ENCODE results near the gene CFAP53.

Gene CFAP53

DNA sequence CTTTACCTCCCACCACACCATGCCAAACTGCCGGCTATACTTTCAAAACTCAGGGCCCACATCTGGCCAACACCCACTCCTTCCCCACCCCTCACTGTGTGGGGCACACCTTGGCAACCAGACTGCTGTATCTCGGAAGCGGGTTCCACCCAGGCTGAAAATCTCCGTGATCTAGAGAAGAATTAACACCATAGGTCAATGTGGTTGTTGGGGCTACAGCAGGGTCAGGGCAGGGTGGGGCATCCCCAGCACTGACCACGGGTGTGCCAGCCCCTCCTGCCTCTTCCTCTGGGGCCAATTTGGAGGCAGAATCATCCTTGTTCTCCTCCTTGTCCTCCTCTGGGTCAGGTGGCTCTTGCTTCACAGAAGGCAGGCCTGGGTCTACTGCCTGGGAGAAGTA, 6.3 kb upstream of the CFAP53 start:
- Histone ChIP-seq H3K36me3 (ENCODE audit: control insufficient read depth in 1 of 2, insufficient read depth in 2 of 2, low read depth in 1 of 2, low read length in 2 of 2) (peaks cover 76 to 87% of the 10 kb centered on the region in 2 experiments), H3K4me2 (ENCODE audit: low read length, poor library complexity, severe bottlenecking) (no peak overlapping the region), H3K27me3 (ENCODE audit: control insufficient read depth in 1 of 2, insufficient read depth in 1 of 2, low read length in 2 of 2) (no peaks in the 10 kb centered on the region), H4K8ac (ENCODE audit: low read length) (no peak overlapping the region), H2BK12ac (ENCODE audit: low read length in 2 of 2) (no peak overlapping the region), H2AFZ (ENCODE audit: low read depth, low read length) (no peak overlapping the region), H3K18ac (ENCODE audit: low read depth in 1 of 2, low read length in 2 of 2) (no peak overlapping the region), H2BK15ac (ENCODE audit: low read depth, poor library complexity, severe bottlenecking) (no peak overlapping the region), H3K9me3 (ENCODE audit: control insufficient read depth, low read length) (no peaks in the 10 kb centered on the region), H2BK5ac (ENCODE audit: low read depth, low read length, poor library complexity, severe bottlenecking) (no peak overlapping the region), H3K23ac (ENCODE audit: low read length in 2 of 2) (no peak overlapping the region), H3K4ac (ENCODE audit: low read depth in 1 of 2, low read length in 2 of 2) (no peak overlapping the region), H3K4me3 (ENCODE audit: insufficient read depth in 1 of 2, low read depth in 1 of 2, low read length in 2 of 2) (no peak overlapping the region), H3K27ac (ENCODE audit: low read length, poor library complexity, severe bottlenecking) (no peak overlapping the region), H3K4me1 (ENCODE audit: control insufficient read depth, insufficient read depth, low read depth, low read length) (no peaks in the 10 kb centered on the region), H2BK120ac (ENCODE audit: low read depth, low read length) (no peak overlapping the region), H3K79me1 (replicated peaks; ENCODE audit: low read length, poor library complexity, severe bottlenecking) (peaks cover 64% of the 10 kb centered on the region), H3K14ac (ENCODE audit: low read length in 2 of 2) (no peak overlapping the region), H3K9ac (ENCODE audit: low read length) (no peak overlapping the region), H4K91ac (ENCODE audit: low read length) (no peak overlapping the region), H2AK5ac (ENCODE audit: low read length, severe bottlenecking) (no peak overlapping the region)
- no peak for DNase-seq
- WGBS, result 96% methylated on average over 5 of the region's 5 CpGs

DNA sequence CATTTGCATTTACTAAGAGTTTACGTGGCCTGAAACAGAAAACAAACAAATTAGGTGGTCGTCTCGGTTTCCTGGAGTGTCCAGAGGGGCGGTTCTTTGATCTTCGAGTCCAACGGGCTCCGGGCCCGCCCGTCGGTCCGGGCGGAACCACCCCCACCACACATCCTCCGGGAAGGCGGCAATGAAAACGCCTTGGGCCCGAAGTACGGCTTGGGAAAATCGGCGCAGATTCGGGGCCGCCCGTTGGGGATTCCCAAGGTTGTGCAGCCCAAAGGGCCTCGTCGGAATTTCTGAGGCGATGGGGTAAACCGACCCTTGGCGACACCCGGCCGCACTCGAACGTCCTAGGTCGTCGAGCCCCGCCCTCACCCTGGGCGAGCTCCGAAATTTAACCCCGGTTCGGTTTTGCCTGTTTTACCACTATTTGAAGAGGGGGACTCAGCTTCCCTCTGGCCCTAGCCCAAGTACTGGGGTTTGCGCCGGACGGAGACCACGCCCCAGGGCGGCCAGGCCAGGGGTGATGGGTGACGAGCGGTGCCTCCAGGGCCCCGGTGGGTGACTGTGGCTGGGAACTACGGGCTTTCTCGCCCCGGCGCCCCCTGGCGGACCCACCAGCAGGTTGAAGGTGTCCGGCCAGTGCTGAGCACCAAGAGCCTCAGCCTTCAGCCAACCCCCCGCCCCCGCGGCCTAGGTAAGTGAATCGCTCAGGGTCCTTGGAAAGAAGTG, 1.9 kb upstream of the CFAP53 start:
- WGBS, result 50% methylated on average over 56 of the region's 56 CpGs
- Histone ChIP-seq H2AFZ (ENCODE audit: low read depth, low read length) (no peak overlapping the region), H3K27ac (ENCODE audit: low read length, poor library complexity, severe bottlenecking) (no peak overlapping the region)

GRCh38 chr18:50262977-50263376, 3.3 kb downstream of the CFAP53 start:
- Histone ChIP-seq H3K79me1 (replicated peaks; ENCODE audit: low read length, poor library complexity, severe bottlenecking) (no peaks in the 10 kb centered on the region), H3K9me3 (ENCODE audit: control insufficient read depth, low read length) (no peaks in the 10 kb centered on the region), H4K91ac (ENCODE audit: low read length) (no peak overlapping the region), H3K18ac (ENCODE audit: low read depth in 1 of 2, low read length in 2 of 2) (no peak overlapping the region), H3K9ac (ENCODE audit: low read length) (no peak overlapping the region), H3K4ac (ENCODE audit: low read depth in 1 of 2, low read length in 2 of 2) (no peak overlapping the region), H3K27me3 (ENCODE audit: control insufficient read depth in 1 of 2, insufficient read depth in 1 of 2, low read length in 2 of 2) (no peaks in the 10 kb centered on the region), H2BK120ac (ENCODE audit: low read depth, low read length) (no peak overlapping the region), H3K23ac (ENCODE audit: low read length in 2 of 2) (no peak overlapping the region), H4K8ac (ENCODE audit: low read length) (no peak overlapping the region), H3K4me2 (ENCODE audit: low read length, poor library complexity, severe bottlenecking) (no peak overlapping the region), H3K4me3 (ENCODE audit: insufficient read depth in 1 of 2, low read depth in 1 of 2, low read length in 2 of 2) (no peak overlapping the region), H2BK15ac (ENCODE audit: low read depth, poor library complexity, severe bottlenecking) (no peak overlapping the region), H2BK5ac (ENCODE audit: low read depth, low read length, poor library complexity, severe bottlenecking) (no peak overlapping the region), H2AFZ (ENCODE audit: low read depth, low read length) (no peak overlapping the region), H3K36me3 (ENCODE audit: control insufficient read depth in 1 of 2, insufficient read depth in 2 of 2, low read depth in 1 of 2, low read length in 2 of 2) (peaks cover 0 to under 1% of the 10 kb centered on the region in 2 experiments), H3K27ac (ENCODE audit: low read length, poor library complexity, severe bottlenecking) (no peak overlapping the region), H3K14ac (ENCODE audit: low read length in 2 of 2) (no peak overlapping the region), H3K4me1 (ENCODE audit: control insufficient read depth, insufficient read depth, low read depth, low read length) (peaks cover 6% of the 10 kb centered on the region), H2AK5ac (ENCODE audit: low read length, severe bottlenecking) (no peak overlapping the region), H2BK12ac (ENCODE audit: low read length in 2 of 2) (no peak overlapping the region)
- DNase-seq, result no peak

More for the DNA sequence above, 1.9 kb upstream of the CFAP53 start:
- Histone ChIP-seq H3K9ac (ENCODE audit: low read length) (peak overlapping the region; percentile 89), H2AK5ac (ENCODE audit: low read length, severe bottlenecking) (no peak overlapping the region), H3K14ac (ENCODE audit: low read length in 2 of 2) (no peak overlapping the region), H3K36me3 (ENCODE audit: control insufficient read depth in 1 of 2, insufficient read depth in 2 of 2, low read depth in 1 of 2, low read length in 2 of 2) (peaks cover 36 to 45% of the 10 kb centered on the region in 2 experiments), H3K4ac (ENCODE audit: low read depth in 1 of 2, low read length in 2 of 2) (no peak overlapping the region), H3K4me2 (ENCODE audit: low read length, poor library complexity, severe bottlenecking) (no peak overlapping the region), H2BK5ac (ENCODE audit: low read depth, low read length, poor library complexity, severe bottlenecking) (no peak overlapping the region), H3K27me3 (ENCODE audit: control insufficient read depth in 1 of 2, insufficient read depth in 1 of 2, low read length in 2 of 2) (no peaks in the 10 kb centered on the region), H4K91ac (ENCODE audit: low read length) (no peak overlapping the region), H2BK15ac (ENCODE audit: low read depth, poor library complexity, severe bottlenecking) (no peak overlapping the region), H2BK12ac (ENCODE audit: low read length in 2 of 2) (no peak overlapping the region), H3K23ac (ENCODE audit: low read length in 2 of 2) (no peak overlapping the region), H3K18ac (ENCODE audit: low read depth in 1 of 2, low read length in 2 of 2) (no peak overlapping the region), H3K9me3 (ENCODE audit: control insufficient read depth, low read length) (no peaks in the 10 kb centered on the region), H4K8ac (ENCODE audit: low read length) (no peak overlapping the region), H3K4me1 (ENCODE audit: control insufficient read depth, insufficient read depth, low read depth, low read length) (peaks cover 6% of the 10 kb centered on the region), H3K4me3 (ENCODE audit: insufficient read depth in 1 of 2, low read depth in 1 of 2, low read length in 2 of 2) (peak overlapping the region in 1 of 2 experiments; percentile 80), H3K79me1 (replicated peaks; ENCODE audit: low read length, poor library complexity, severe bottlenecking) (peaks cover 27% of the 10 kb centered on the region), H2BK120ac (ENCODE audit: low read depth, low read length) (no peak overlapping the region)
- peak; percentile 35 for DNase-seq

GRCh38 chr18:50250935-50251334, 15.4 kb downstream of the CFAP53 start:
- Histone ChIP-seq H3K79me1 (replicated peaks; ENCODE audit: low read length, poor library complexity, severe bottlenecking) (no peaks in the 10 kb centered on the region), H3K27ac (ENCODE audit: low read length, poor library complexity, severe bottlenecking) (no peak overlapping the region), H4K8ac (ENCODE audit: low read length) (no peak overlapping the region), H2AK5ac (ENCODE audit: low read length, severe bottlenecking) (no peak overlapping the region), H2BK120ac (ENCODE audit: low read depth, low read length) (no peak overlapping the region), H4K91ac (ENCODE audit: low read length) (no peak overlapping the region), H2BK12ac (ENCODE audit: low read length in 2 of 2) (no peak overlapping the region), H3K14ac (ENCODE audit: low read length in 2 of 2) (no peak overlapping the region), H2BK15ac (ENCODE audit: low read depth, poor library complexity, severe bottlenecking) (no peak overlapping the region), H3K4me3 (ENCODE audit: insufficient read depth in 1 of 2, low read depth in 1 of 2, low read length in 2 of 2) (no peak overlapping the region), H2AFZ (ENCODE audit: low read depth, low read length) (no peak overlapping the region), H3K23ac (ENCODE audit: low read length in 2 of 2) (no peak overlapping the region), H3K18ac (ENCODE audit: low read depth in 1 of 2, low read length in 2 of 2) (no peak overlapping the region), H3K4ac (ENCODE audit: low read depth in 1 of 2, low read length in 2 of 2) (no peak overlapping the region), H3K27me3 (ENCODE audit: control insufficient read depth in 1 of 2, insufficient read depth in 1 of 2, low read length in 2 of 2) (no peaks in the 10 kb centered on the region), H2BK5ac (ENCODE audit: low read depth, low read length, poor library complexity, severe bottlenecking) (no peak overlapping the region), H3K36me3 (ENCODE audit: control insufficient read depth in 1 of 2, insufficient read depth in 2 of 2, low read depth in 1 of 2, low read length in 2 of 2) (no peaks in the 10 kb centered on the region), H3K4me1 (ENCODE audit: control insufficient read depth, insufficient read depth, low read depth, low read length) (no peaks in the 10 kb centered on the region), H3K9ac (ENCODE audit: low read length) (no peak overlapping the region), H3K4me2 (ENCODE audit: low read length, poor library complexity, severe bottlenecking) (no peak overlapping the region), H3K9me3 (ENCODE audit: control insufficient read depth, low read length) (no peaks in the 10 kb centered on the region)
- DNase-seq, result no peak
- WGBS, result 90% methylated on average over 2 of the region's 3 CpGs

Measured in mesenchymal stem cell (in vitro differentiated cells and primary cell).